Activated CD4-positive, alpha-beta T cell treated with anti-CD3 and anti-CD28 coated beads, Interleukin-2, amount 10 ng/mL, durations not matched to agents 24 days and 14 days (primary cell): Measurements from ENCODE around the gene BIRC3. TPM values are rescaled to one million over a fixed set of nuclear protein-coding genes. Genes with fewer than 3 reads are reported as not detected.
"Not testable (repeated sequence)": the region's sequence is repeated elsewhere in the genome, so short reads cannot be mapped to it uniquely, and the experiment has no call there.

Experiments used
- DNase-seq: peaks from one replicate; pipeline ENCODE4 v3.0.0; 2022
- H3K27ac Mint-ChIP-seq: one replicate; pipeline ENCODE4 v1.8.0; 2022; ENCODE audit warnings: mild to moderate bottlenecking, mixed read lengths
- H3K27me3 Mint-ChIP-seq: one replicate; pipeline ENCODE4 v1.8.0; 2022; ENCODE audit warnings: mixed read lengths
- H3K36me3 Mint-ChIP-seq: one replicate; pipeline ENCODE4 v1.8.0; 2022; ENCODE audit warnings: low read depth, mild to moderate bottlenecking, mixed read lengths
- H3K4me1 Mint-ChIP-seq: one replicate; pipeline ENCODE4 v1.8.0; 2021; ENCODE audit warnings: mixed read lengths
- H3K4me3 Mint-ChIP-seq: one replicate; pipeline ENCODE4 v1.8.0; 2022; ENCODE audit warnings: mild to moderate bottlenecking, moderate library complexity, mixed read lengths
- H3K9me3 Mint-ChIP-seq: one replicate; pipeline ENCODE4 v1.8.0; 2021; ENCODE audit warnings: mixed read lengths
- intact Hi-C: fragments of 100-400 bp; cut with micrococcal nuclease; formaldehyde crosslinking; loops from one replicate; pipeline ENCODE4 v1.15.1; 2023
- total RNA-seq: library from RNA; stranded (reverse); gene quantifications from 2 replicates; pipeline ENCODE4 v1.2.3, GENCODE V29; 2022

Gene BIRC3
- total RNA-seq, 1 donor from 2014 or later: 100 TPM

DNA sequence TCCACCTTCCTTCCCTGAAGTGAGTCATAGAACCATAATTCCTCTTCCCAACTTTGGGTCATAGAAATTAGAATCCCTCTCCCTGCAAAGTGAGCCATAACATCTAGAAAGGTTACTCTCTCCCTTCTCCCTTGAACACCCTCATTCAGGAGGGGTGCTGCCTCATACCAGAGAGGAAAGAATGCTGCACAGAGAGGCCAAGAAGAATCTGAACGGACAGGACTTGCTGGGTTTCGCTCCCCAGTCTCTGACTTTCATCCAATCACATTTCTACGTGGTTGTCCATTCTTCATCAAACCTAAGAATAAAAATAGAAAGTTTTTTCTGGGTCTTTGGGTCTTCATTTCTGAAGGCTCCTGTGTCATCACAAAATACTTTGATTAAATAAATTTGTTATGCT is 31.0 kb upstream of the BIRC3 start:
- Mint-ChIP-seq H3K4me3 (no peak overlapping the region), H3K4me1 (peaks cover 24% of the 10 kb centered on the region), H3K27me3 (no peaks in the 10 kb centered on the region), H3K36me3 (no peaks in the 10 kb centered on the region), H3K9me3 (no peaks in the 10 kb centered on the region), H3K27ac (no peak overlapping the region)
- DNase-seq: no peak
- intact Hi-C loops: loop anchor here (5.0 kb wide), 2 partner anchors 326 to 381 kb away; no protein-coding TSS in a partner anchor

- DNase-seq: peak; percentile 84
- Mint-ChIP-seq H3K36me3 (no peaks in the 10 kb centered on the region), H3K4me1 (peaks cover 31% of the 10 kb centered on the region), H3K27ac (peak overlapping the region; percentile 21), H3K4me3 (peak overlapping the region; percentile 41), H3K27me3 (no peaks in the 10 kb centered on the region), H3K9me3 (no peaks in the 10 kb centered on the region)
- intact Hi-C loops: loop anchor here (1.0 to 5.0 kb wide), 7 partner anchors 29 to 379 kb away; partner anchors contain the start of genes BIRC2 and BIRC3
Measured at GRCh38 chr11:102287964-102288724, 29.1 kb upstream of the BIRC3 start.

DNA sequence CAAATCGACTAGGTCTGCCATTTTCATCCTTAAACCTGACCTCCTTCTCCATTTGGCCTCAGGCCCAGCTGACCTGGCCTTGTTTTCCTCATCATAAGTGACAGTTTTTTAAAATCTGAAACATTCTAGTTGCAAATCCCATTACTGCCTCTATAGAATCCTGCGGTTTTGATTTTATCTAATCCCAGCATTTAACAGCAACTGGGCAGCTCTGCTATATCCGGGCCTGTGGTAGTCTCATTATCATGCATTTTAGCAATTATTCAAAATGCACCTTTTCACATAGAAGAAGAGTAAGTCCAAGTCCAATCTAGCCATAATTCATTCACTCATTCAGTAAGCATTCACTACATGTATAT is 28.6 kb upstream of the BIRC3 start:
- intact Hi-C loops: loop anchor here (1.0 to 5.0 kb wide), 7 partner anchors 29 to 379 kb away; partner anchors contain the start of genes BIRC2 and BIRC3
- no peak for DNase-seq
- Mint-ChIP-seq H3K36me3 (no peaks in the 10 kb centered on the region), H3K27ac (peak overlapping the region; percentile 21), H3K4me3 (peak overlapping the region; percentile 41), H3K4me1 (peaks cover 31% of the 10 kb centered on the region), H3K9me3 (no peaks in the 10 kb centered on the region), H3K27me3 (no peaks in the 10 kb centered on the region)

GRCh38 chr11:102289592-102289991 is 27.7 kb upstream of the BIRC3 start:
- H3K4me1 Mint-ChIP-seq: peaks cover 34% of the 10 kb centered on the region
- H3K27ac Mint-ChIP-seq: no peak overlapping the region
- H3K4me3 Mint-ChIP-seq: no peak overlapping the region
- no peaks in the 10 kb centered on the region for H3K27me3 Mint-ChIP-seq
- intact Hi-C loops: loop anchor here (5.0 kb wide), 2 partner anchors 323 to 378 kb away; no protein-coding TSS in a partner anchor
- no peaks in the 10 kb centered on the region for H3K36me3 Mint-ChIP-seq
- DNase-seq: no peak
- H3K9me3 Mint-ChIP-seq: no peaks in the 10 kb centered on the region

GRCh38 chr11:102291831-102292230 is 25.5 kb upstream of the BIRC3 start:
- no peak for DNase-seq
- peaks cover 43% of the 10 kb centered on the region for H3K4me1 Mint-ChIP-seq
- H3K27me3 Mint-ChIP-seq: no peaks in the 10 kb centered on the region
- intact Hi-C loops: no loop called here
- H3K4me3 Mint-ChIP-seq: no peak overlapping the region
- peak overlapping the region; percentile 1 for H3K27ac Mint-ChIP-seq
- H3K9me3 Mint-ChIP-seq: no peaks in the 10 kb centered on the region
- no peaks in the 10 kb centered on the region for H3K36me3 Mint-ChIP-seq

DNA sequence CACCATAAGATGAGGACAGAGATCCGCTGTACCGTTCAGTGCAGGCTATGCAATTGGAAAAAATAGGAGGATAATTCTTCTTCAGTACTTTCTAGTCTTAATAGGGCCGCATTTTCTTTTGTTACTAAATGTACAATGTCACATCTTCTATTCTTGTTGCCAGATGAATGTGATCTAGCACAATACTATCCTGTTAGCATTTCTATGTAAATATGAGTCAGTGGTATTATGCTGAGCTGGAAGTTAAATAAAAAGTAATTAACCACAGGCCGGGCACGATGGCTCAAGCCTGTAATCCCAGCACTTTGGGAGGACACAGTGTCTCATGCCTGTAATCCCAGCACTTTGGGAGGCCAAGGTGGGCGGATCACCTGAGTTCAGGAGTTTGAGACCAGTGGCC is 24.4 kb upstream of the BIRC3 start:
- intact Hi-C loops: no loop called here
- no peak overlapping the region for H3K27ac Mint-ChIP-seq
- H3K4me1 Mint-ChIP-seq: peaks cover 41% of the 10 kb centered on the region
- no peak for DNase-seq
- H3K4me3 Mint-ChIP-seq: peak overlapping the region; percentile 35
- no peaks in the 10 kb centered on the region for H3K27me3 Mint-ChIP-seq
- H3K9me3 Mint-ChIP-seq: no peaks in the 10 kb centered on the region
- peaks cover 2% of the 10 kb centered on the region for H3K36me3 Mint-ChIP-seq

DNA sequence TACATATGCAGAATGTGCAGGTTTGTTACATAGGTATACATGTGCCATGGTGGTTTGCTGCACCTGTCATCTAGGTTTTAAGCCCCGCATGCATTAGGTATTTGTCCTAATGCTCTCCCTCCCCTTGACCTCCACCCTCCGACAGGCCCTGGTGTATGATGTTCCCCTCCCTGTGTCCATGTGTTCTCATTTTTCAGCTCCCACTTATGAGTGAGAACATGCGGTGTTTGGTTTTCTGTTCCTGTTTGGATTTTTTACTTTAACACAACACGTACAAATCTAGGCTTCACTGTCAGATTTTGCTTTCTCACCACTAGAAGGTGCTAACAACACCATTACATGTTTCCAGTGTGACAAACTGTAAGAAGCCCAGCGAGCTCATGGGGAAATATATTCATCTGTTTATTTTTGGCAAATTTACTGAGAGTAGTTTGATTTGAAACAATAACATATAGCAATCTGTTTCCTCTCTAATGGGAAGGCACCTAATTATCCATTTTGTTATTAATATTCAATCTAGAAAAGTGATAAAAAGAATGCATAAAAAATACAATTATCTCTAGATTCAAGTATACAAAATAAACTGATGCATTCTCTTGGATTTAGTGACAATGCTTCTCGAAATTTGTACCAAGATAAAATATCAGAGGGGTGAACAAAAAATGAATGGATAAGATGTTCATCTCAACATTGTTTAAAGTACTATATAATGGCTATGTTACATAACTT is 23.2 kb upstream of the BIRC3 start:
- peaks cover 9% of the 10 kb centered on the region for H3K36me3 Mint-ChIP-seq
- H3K4me1 Mint-ChIP-seq: peaks cover 31% of the 10 kb centered on the region
- intact Hi-C loops: loop anchor here (1.0 kb wide), 1 partner anchor 23 kb away; the partner anchor contains the start of gene BIRC3
- peaks cover 5% of the 10 kb centered on the region for H3K9me3 Mint-ChIP-seq
- peak overlapping the region; percentile 86 for H3K4me3 Mint-ChIP-seq
- H3K27ac Mint-ChIP-seq: peak overlapping the region; percentile 90
- DNase-seq: peak; percentile 79
- H3K27me3 Mint-ChIP-seq: no peaks in the 10 kb centered on the region

GRCh38 chr11:102295045-102295444 is 22.2 kb upstream of the BIRC3 start:
- Mint-ChIP-seq H3K27me3 (no peaks in the 10 kb centered on the region), H3K27ac (peak overlapping the region; percentile 70), H3K36me3 (peaks cover 18% of the 10 kb centered on the region), H3K4me1 (peaks cover 31% of the 10 kb centered on the region), H3K9me3 (peaks cover 8% of the 10 kb centered on the region), H3K4me3 (peak overlapping the region; percentile 48)
- no peak for DNase-seq
- intact Hi-C loops: loop anchor here (1.0 kb wide), 1 partner anchor 11 kb away; no protein-coding TSS in a partner anchor

- peaks cover 37% of the 10 kb centered on the region for H3K4me1 Mint-ChIP-seq
- H3K9me3 Mint-ChIP-seq: peaks cover 14% of the 10 kb centered on the region
- intact Hi-C loops, H3K4me3 Mint-ChIP-seq, DNase-seq, H3K27ac Mint-ChIP-seq, H3K27me3 Mint-ChIP-seq: not testable (repeated sequence)
- peaks cover 23% of the 10 kb centered on the region for H3K36me3 Mint-ChIP-seq
Measured at GRCh38 chr11:102296757-102297156, 20.5 kb upstream of the BIRC3 start.

DNA sequence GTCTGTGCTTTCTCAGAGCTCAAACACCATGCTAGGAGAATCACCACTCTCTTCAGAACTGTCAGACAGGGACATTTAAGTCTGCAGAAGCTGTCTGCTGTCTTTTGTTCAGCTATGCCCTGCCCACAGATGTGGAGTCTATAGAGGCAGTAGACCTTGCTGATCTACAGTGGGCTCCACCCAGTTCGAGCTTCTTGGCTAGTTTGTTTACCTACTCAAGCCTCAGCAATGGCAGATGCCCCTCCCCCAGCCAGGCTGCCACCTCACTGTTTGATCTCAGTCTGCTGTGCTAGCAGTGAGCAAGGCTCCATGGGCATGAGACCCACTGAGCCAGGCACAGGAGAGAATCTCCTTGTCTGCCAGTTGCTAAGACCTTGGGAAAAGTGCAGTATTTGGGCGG is 16.4 kb upstream of the BIRC3 start:
- DNase-seq: peak; percentile 78
- Mint-ChIP-seq H3K9me3 (peaks cover 35% of the 10 kb centered on the region), H3K4me1 (peaks cover 44% of the 10 kb centered on the region), H3K36me3 (peaks cover 38% of the 10 kb centered on the region)
- intact Hi-C loops, H3K27ac Mint-ChIP-seq, H3K4me3 Mint-ChIP-seq, H3K27me3 Mint-ChIP-seq: not testable (repeated sequence)

- intact Hi-C loops: no loop called here
- DNase-seq: no peak
- Mint-ChIP-seq H3K36me3 (peaks cover 38% of the 10 kb centered on the region), H3K27me3 (no peaks in the 10 kb centered on the region), H3K9me3 (peaks cover 35% of the 10 kb centered on the region), H3K4me1 (peaks cover 57% of the 10 kb centered on the region), H3K4me3 (no peak overlapping the region), H3K27ac (no peak overlapping the region)
Measured at GRCh38 chr11:102302241-102302640, 15.0 kb upstream of the BIRC3 start.

DNA sequence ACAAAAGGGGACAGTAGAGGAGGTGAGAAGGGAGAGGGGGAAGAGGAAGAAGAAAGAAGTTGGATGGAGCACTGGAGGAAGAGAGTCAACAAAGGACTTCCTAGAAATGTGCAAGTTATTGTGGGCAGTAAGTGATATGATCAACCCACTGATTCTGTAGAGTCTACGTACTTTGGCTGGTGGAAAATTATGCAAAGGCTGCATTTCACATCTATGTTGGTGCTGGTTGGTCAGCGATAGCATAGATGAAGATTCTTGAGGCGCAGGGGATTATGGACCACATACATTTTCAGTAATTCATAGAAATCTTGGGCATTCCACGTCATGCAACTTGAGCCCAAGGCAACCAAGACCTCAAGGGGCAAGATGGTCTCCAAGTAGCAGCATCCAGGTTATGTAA is 12.6 kb upstream of the BIRC3 start:
- DNase-seq: no peak
- H3K27me3 Mint-ChIP-seq: no peaks in the 10 kb centered on the region
- H3K9me3 Mint-ChIP-seq: peaks cover 29% of the 10 kb centered on the region
- peaks cover 24% of the 10 kb centered on the region for H3K36me3 Mint-ChIP-seq
- H3K4me1 Mint-ChIP-seq: peaks cover 55% of the 10 kb centered on the region
- H3K4me3 Mint-ChIP-seq: peak overlapping the region; percentile 57
- intact Hi-C loops: no loop called here
- H3K27ac Mint-ChIP-seq: peak overlapping the region; percentile 66

- Mint-ChIP-seq H3K27ac (peak overlapping the region; percentile 74), H3K36me3 (peaks cover 19% of the 10 kb centered on the region), H3K9me3 (peaks cover 32% of the 10 kb centered on the region), H3K4me1 (peaks cover 49% of the 10 kb centered on the region), H3K27me3 (no peaks in the 10 kb centered on the region), H3K4me3 (peak overlapping the region; percentile 58)
- no peak for DNase-seq
- intact Hi-C loops: loop anchor here (1.0 kb wide), 2 partner anchors 10 to 12 kb away; partner anchors contain the start of gene BIRC3
Measured at GRCh38 chr11:102305352-102306047, 11.8 kb upstream of the BIRC3 start.
